Keratinocyte (primary cell): Measurements from ENCODE around the gene SPPL2B. TPM values are rescaled to one million over a fixed set of nuclear protein-coding genes. Genes with fewer than 3 reads are reported as not detected.
"Not testable (repeated sequence)": the region's sequence is repeated elsewhere in the genome, so short reads cannot be mapped to it uniquely, and the experiment has no call there.

Source experiments
- DNase-seq: peaks from one replicate; pipeline ENCODE4 v3.0.0-alpha.2; 2011; ENCODE audit warnings: low read depth, missing footprints, low spot score
- FAIRE-seq: peaks from 2 replicates; lab custom pipeline; 2011; peaks lifted over from hg19 to GRCh38; lab: Jason Lieb, UNC
- H2AFZ ChIP-seq: 2 replicates; pipeline ENCODE4 v1.6.0; 2012; ENCODE audit warnings: low read length, control low read depth, inconsistent platforms; ENCODE audit not compliant: control insufficient read depth
- H3K27ac ChIP-seq: 2 replicates; pipeline ENCODE4 v1.5.1; 2011; ENCODE audit warnings: low read length; ENCODE audit not compliant: control insufficient read depth, insufficient read depth
- H3K27me3 ChIP-seq: 3 replicates; pipeline ENCODE4 v1.6.0; 2011; ENCODE audit warnings: low read length; ENCODE audit not compliant: control insufficient read depth, insufficient read depth; ENCODE audit errors: extremely low read depth
- H3K36me3 ChIP-seq, 2 experiments: 2 replicates in 1 of 2; 3 replicates in 1 of 2; pipeline ENCODE4 v1.5.1; 2011; ENCODE audit warnings: low read length in 2 of 2, mild to moderate bottlenecking in 1 of 2; ENCODE audit not compliant: control insufficient read depth in 2 of 2, insufficient read depth in 2 of 2; ENCODE audit errors: extremely low read depth in 1 of 2
- H3K4me1 ChIP-seq: 3 replicates; pipeline ENCODE4 v1.5.1; 2011; ENCODE audit warnings: low read length; ENCODE audit not compliant: control insufficient read depth, insufficient read depth; ENCODE audit errors: extremely low read depth
- H3K4me2 ChIP-seq: 3 replicates; pipeline ENCODE4 v1.6.0; 2011; ENCODE audit warnings: low read depth, low read length; ENCODE audit not compliant: control insufficient read depth, insufficient read depth; ENCODE audit errors: extremely low read depth
- H3K4me3 ChIP-seq, 3 experiments: fragments of 200-600 bp in 1 of 3; sonication (generic) in 1 of 3; 2 replicates in 2 of 3; 3 replicates in 1 of 3; pipeline ENCODE4 v1.5.1; 2011 to 2016; ENCODE audit warnings: low read length in 3 of 3, mild to moderate bottlenecking in 3 of 3, control low read depth in 2 of 3, inconsistent platforms in 1 of 3, low read depth in 1 of 3, mixed read lengths in 1 of 3, mixed run types in 1 of 3, moderate library complexity in 1 of 3; ENCODE audit not compliant: control insufficient read depth in 2 of 3, insufficient read depth in 2 of 3; ENCODE audit errors: extremely low read depth in 1 of 3
- H3K79me2 ChIP-seq: 2 replicates; pipeline ENCODE4 v1.6.0; 2012; ENCODE audit warnings: low read length; ENCODE audit not compliant: control insufficient read depth, insufficient read depth
- H3K9ac ChIP-seq: 3 replicates; pipeline ENCODE4 v1.6.0; 2011; ENCODE audit warnings: low read length; ENCODE audit not compliant: control insufficient read depth, insufficient read depth; ENCODE audit errors: extremely low read depth
- H3K9me1 ChIP-seq: 3 replicates; pipeline ENCODE4 v1.6.0; 2011; ENCODE audit warnings: low read length; ENCODE audit not compliant: control insufficient read depth, insufficient read depth; ENCODE audit errors: extremely low read depth
- H3K9me3 ChIP-seq: 2 replicates; pipeline ENCODE4 v1.5.1; 2012; ENCODE audit warnings: low read depth, low read length; ENCODE audit not compliant: control insufficient read depth
- H4K20me1 ChIP-seq: 3 replicates; pipeline ENCODE4 v1.6.0; 2011; ENCODE audit warnings: low read length; ENCODE audit not compliant: control insufficient read depth, insufficient read depth; ENCODE audit errors: extremely low read depth
- CTCF ChIP-seq, 3 experiments: IDR thresholded peaks in 1 of 3; conservative IDR thresholded peaks in 1 of 3; optimal IDR thresholded peaks in 1 of 3; 2 replicates in 2 of 3; 3 replicates in 1 of 3; pipeline versions ENCODE3 to v1.5.1; 2011; ENCODE audit warnings: low read length in 3 of 3, mild to moderate bottlenecking in 3 of 3, moderate library complexity in 2 of 3, control low read depth in 1 of 3, inconsistent platforms in 1 of 3; ENCODE audit not compliant: insufficient read depth in 2 of 3; ENCODE audit errors: extremely low read depth in 1 of 3
- EZH2 ChIP-seq: IDR thresholded peaks from one replicate; pipeline ENCODE4 v1.6.1; 2012; ENCODE audit warnings: inconsistent platforms, mild to moderate bottlenecking, low read length, moderate library complexity
- dilution Hi-C: fragments of 300-500 bp; cut with MboI; formaldehyde crosslinking; loops from one replicate; pipeline ENCODE4 v1.7.0; 2020; ENCODE audit warnings: low sequenced_read_pairs; ENCODE audit not compliant: extremely low pct_ligation_motif_present
- polyA plus RNA-seq, 5 experiments: library from polyadenylated mRNA; depleted of rRNA in 3 of 5; stranded (reverse) in 3 of 5; stranded (forward) in 1 of 5; unstranded in 1 of 5; fragments of >200 nt; gene quantifications; 1 replicate in 1 of 5; 2 replicates in 3 of 5; 3 replicates in 1 of 5; pipeline versions ENCODE4 v1.2.1 to v1.2.3, GENCODE V29; 2011 to 2012; ENCODE audit warnings: missing spikeins in 2 of 5, low read depth in 1 of 5, low replicate concordance in 1 of 5

The SPPL2B gene
- polyA plus RNA-seq, 1 donor (not counting 4 experiments of a cell fraction or from before 2014, with no cell fraction given), result 9.3 TPM

GRCh38 chr19:2397173-2397572 is 68.7 kb downstream of the SPPL2B start:
- H2AFZ ChIP-seq, FAIRE-seq, H3K9ac ChIP-seq, H3K79me2 ChIP-seq, DNase-seq, H3K36me3 ChIP-seq, dilution Hi-C loops, H3K4me3 ChIP-seq, H3K4me1 ChIP-seq, H3K4me2 ChIP-seq, H3K9me1 ChIP-seq, H3K27ac ChIP-seq, H3K27me3 ChIP-seq, H3K9me3 ChIP-seq, H4K20me1 ChIP-seq: not testable (repeated sequence)

DNA sequence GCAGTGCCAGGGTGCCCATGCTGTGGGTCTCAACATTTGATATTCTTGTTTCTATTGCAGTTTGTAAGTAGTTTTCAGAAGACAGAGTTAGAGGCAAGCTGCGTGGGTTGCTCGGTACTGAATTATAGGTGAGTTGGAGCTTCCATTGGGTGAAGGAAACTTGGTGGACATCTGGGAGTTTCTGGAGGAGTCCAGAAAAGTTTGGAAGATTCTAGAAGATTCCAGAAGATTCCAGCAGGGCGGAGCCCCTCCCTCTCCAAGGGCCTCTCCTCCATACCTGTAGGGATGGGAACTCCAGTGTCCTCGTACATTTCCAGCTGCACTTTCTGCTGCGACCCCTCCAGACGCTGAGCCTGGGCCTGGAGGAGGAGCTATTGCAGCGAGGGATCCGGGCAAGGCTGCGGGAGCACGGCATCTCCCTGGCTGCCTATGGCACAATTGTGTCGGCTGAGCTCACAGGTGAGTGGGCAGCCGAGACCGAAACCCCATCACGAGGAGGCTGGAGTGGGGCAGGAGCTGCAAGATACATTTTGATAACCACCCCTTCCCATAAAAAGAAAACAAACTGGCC is 70.3 kb downstream of the SPPL2B start:
- no peak overlapping the region for H3K9ac ChIP-seq
- no peak overlapping the region for H3K27ac ChIP-seq
- no peaks in the 10 kb centered on the region for H3K27me3 ChIP-seq
- TF ChIP-seq CTCF (optimal IDR thresholded peaks at IDR 0.05 in 1 of 3, IDR thresholded peaks at IDR 0.05 in 1 of 3, conservative IDR thresholded peaks at IDR 0.05 in 1 of 3; ENCODE audit: extremely low read depth in 1 of 3, insufficient read depth in 2 of 3, low read length in 3 of 3), result no peak
- TF ChIP-seq EZH2, result no peak
- H3K9me3 ChIP-seq, result no peaks in the 10 kb centered on the region
- FAIRE-seq (no peak), DNase-seq (no peak)
- H3K4me2 ChIP-seq, result no peak overlapping the region
- no peaks in the 10 kb centered on the region for H3K79me2 ChIP-seq
- H3K36me3 ChIP-seq, result no peaks in the 10 kb centered on the region
- H4K20me1 ChIP-seq, result no peaks in the 10 kb centered on the region
- no peaks in the 10 kb centered on the region for H3K9me1 ChIP-seq
- dilution Hi-C loops, result no loop called here
- H3K4me1 ChIP-seq, result no peaks in the 10 kb centered on the region
- no peak overlapping the region for H3K4me3 ChIP-seq
- H2AFZ ChIP-seq, result no peak overlapping the region

DNA sequence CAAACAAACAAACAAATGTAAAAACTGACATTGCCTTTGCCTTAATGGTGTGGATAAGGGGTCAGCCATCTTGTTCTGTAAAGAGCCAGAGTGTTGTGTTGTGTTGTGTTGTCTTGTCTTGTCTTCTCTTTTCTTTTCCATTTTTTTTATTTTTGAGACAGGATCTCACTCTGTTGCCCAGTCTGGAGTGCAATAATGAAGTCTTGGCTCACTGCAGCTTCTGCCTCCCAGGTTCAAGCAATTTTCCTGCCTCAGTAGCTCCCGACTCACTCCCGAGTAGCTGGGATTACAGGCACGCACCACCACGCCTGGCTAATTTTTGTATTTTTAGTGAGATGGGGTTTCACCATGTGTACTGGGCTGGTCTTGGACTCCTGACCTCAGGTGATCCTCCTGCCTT is 71.1 kb downstream of the SPPL2B start:
- H3K9me3 ChIP-seq, result no peaks in the 10 kb centered on the region

More for the DNA sequence above, 71.1 kb downstream of the SPPL2B start:
- no peaks in the 10 kb centered on the region for H3K79me2 ChIP-seq
- no peak for TF ChIP-seq CTCF (optimal IDR thresholded peaks at IDR 0.05 in 1 of 3, IDR thresholded peaks at IDR 0.05 in 1 of 3, conservative IDR thresholded peaks at IDR 0.05 in 1 of 3; ENCODE audit: extremely low read depth in 1 of 3, insufficient read depth in 2 of 3, low read length in 3 of 3)
- TF ChIP-seq EZH2, result no peak
- no peaks in the 10 kb centered on the region for H3K36me3 ChIP-seq
- H4K20me1 ChIP-seq, result no peaks in the 10 kb centered on the region
- no peak overlapping the region for H3K4me3 ChIP-seq
- no peak overlapping the region for H3K27ac ChIP-seq
- DNase-seq (no peak), FAIRE-seq (no peak)
- H3K9me1 ChIP-seq, result no peaks in the 10 kb centered on the region
- H3K4me1 ChIP-seq, result no peaks in the 10 kb centered on the region
- dilution Hi-C loops, result no loop called here
- no peak overlapping the region for H3K4me2 ChIP-seq
- H3K27me3 ChIP-seq, result no peaks in the 10 kb centered on the region
- no peak overlapping the region for H3K9ac ChIP-seq
- no peak overlapping the region for H2AFZ ChIP-seq
